GM12864 (cell line): ENCODE results near the gene LCOR.

Source experiments
- DNase-seq: peaks from one replicate; pipeline ENCODE4 v3.0.0-alpha.2; 2011; ENCODE audit warnings: low read depth
- H3K4me3 ChIP-seq: 2 replicates; pipeline ENCODE4 v1.5.1; 2011; ENCODE audit warnings: mild to moderate bottlenecking, low read depth, low read length, control low read depth
- CTCF ChIP-seq: IDR thresholded peaks from 2 replicates; pipeline ENCODE4 v1.5.1; 2011; ENCODE audit warnings: low read depth, mild to moderate bottlenecking, moderate library complexity, low read length, control low read depth, inconsistent platforms; ENCODE audit errors: missing control alignments

The LCOR gene

GRCh38 chr10:97020452-97021400 is 188.6 kb downstream of the LCOR start:
- no peak overlapping the region for H3K4me3 ChIP-seq
- no peak for DNase-seq
- TF ChIP-seq CTCF: no peak

- no peak overlapping the region for H3K4me3 ChIP-seq
- no peak for DNase-seq
- no peak for TF ChIP-seq CTCF
Observed at GRCh38 chr10:97022616-97023015, 190.5 kb downstream of the LCOR start.

- no peak overlapping the region for H3K4me3 ChIP-seq
- no peak for TF ChIP-seq CTCF
- no peak for DNase-seq
Observed at GRCh38 chr10:97023401-97024167, 191.5 kb downstream of the LCOR start.

- TF ChIP-seq CTCF: no peak
- DNase-seq: no peak
- no peak overlapping the region for H3K4me3 ChIP-seq
Observed at GRCh38 chr10:97024168-97025073, 192.3 kb downstream of the LCOR start.

GRCh38 chr10:97025613-97026242 is 193.6 kb downstream of the LCOR start:
- TF ChIP-seq CTCF: peak; percentile 86
- DNase-seq: peak; percentile 46
- no peak overlapping the region for H3K4me3 ChIP-seq
